Measurements from ENCODE around the gene ALDH18A1.
"Not testable (repeated sequence)": the region's sequence is repeated elsewhere in the genome, so short reads cannot be mapped to it uniquely, and the experiment has no call there.

ALDH18A1 gene

DNA sequence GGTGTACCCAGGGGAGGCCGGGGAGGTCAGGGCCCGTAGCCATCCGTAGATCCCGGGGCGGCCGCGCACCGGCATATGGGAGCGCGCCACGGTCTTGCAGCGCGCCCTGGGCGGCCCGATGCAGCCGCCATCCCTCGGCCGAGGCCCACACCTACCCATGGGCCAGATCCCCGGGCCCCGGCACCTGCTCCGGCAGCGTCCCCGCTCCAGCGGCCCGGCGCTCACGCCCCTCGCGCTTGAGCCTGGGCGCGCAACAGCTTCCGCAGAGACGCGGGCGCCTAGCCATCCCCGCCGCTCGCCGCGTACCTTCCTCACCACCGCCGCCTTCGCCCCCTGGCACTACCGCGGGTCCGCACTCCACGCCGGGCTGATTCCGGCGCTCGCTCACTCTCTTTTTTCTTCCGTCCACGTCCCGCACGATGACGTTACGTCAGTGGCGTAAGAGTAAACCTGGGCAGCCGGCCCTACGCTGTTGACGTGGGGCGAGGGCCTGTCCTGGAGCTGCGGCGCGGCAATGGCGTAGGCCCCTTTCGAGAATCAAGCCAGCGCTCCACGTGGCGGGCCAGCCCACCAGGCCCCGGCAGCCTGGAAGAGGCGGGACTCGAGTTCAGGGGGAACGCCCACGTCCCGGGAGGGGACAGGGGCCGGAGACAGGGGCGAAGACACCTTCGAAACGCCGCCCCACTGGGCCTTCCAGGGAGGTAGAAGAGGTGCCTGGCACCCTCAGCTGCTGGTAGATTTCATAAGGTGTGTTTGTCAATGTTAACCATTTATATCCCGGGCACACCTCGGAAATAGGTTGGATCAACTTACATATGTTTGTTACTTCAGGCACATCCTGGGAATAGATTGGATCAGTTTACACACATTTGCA lies at the start of gene ALDH18A1:
ALDH18A1 (minus strand) TSS at position 421 of the 874 bp plus-strand sequence. CDS start 3,334 bp downstream, outside the sequence.
- peak; percentile 80 for DNase-seq

DNA sequence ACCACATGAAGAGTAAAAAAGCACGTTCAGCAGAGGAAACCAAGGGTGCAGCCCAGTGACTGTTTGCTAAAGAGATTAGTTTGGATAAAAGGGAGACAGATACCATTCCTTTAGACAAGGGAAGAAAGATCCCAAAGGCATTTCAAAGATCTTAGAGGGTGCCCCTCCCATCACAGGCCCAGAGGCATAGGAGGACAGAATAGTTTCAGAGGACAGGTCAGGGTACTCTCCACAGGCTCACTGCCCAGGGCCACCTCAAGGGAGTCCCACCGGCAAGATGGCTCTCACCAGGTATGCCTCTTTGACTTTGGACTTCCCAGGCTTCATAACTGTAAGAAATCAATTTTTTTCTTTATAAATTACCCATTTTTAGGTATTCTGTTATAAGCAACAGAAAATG lies 41.9 kb upstream of the ALDH18A1 start:
- no peak for DNase-seq

DNA sequence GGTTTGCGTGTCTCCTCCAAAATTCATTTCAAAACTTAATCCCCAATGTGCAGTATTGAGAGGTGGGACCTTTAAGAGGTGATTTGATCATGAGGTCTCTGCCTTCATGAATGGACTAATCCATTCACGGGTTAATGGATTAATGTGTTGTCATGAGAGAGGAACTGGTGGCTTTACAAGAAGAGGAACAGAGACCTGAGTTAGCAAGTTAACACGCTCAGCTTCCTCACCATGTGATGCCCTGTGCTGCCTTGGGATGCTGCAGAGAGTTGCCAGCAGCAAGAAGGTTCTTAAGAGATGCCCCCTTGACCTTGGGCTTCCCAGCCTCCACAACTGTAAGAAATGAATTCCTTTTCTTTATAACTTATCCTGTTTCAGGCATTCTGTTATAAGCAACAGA lies 40.9 kb upstream of the ALDH18A1 start:
- DNase-seq, result no peak

DNA sequence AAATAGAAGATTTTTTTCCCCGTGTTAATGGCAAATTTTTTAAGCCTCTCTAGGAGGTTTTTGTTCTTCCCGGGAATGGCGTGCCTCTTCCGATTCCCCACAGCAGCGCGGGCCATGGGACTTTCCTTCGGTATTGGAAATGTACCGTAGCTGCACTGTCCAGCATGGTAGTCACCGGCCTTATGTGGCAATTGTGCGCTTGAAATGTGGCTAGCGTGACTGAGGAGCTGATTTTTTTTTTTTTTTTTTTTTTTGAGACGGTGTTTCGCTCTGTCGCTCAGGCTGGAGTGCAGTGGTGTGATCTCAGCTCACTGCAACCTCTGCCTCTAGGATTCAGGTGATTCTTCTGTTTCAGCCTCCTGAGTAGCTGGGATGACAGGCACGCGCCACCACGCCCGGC lies 38.2 kb upstream of the ALDH18A1 start:
- no peak for DNase-seq

DNA sequence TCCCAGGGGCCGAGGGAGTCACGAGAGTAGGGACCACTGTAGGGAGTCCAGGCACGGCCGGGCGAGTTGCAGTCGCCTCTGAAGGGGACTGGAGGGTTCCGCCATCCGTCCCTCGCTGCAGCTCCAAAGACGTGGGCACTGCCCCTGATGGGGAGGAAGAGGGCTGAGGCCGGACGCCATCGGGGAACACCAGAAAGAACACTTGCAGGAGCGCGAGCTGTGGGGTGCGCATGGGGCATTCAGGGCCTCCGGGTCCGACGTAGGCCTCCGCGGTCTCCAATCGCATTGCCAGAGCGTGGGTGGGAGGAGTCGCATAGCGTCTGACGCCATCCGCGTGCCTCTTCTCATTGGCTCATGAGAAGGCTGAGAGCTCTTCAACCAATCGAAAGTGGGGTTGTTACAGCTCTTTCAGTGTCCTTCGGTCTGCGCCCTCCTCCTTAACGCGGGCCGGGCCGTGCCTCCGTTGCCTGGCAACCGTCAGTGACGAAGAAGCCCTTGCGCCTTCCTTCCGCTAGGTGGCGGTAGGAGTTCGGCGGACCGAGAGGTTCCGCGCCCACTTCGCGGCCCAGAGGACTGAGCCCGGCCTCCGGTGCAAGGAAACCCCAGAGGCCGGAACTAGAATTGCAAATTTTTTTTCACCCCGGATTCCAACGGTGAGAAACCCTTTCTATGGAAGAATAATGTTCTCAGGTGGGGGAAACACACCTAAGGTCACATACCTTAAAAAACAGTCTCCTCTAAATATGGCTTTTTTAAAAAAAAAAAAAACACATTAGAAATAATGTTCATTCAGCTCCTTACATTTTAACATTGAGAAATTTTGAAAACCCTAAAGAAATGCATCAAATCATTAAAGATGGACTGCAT lies 37.4 kb upstream of the ALDH18A1 start, which contains the start of gene TCTN3:
TCTN3 (minus strand) TSS at position 260 of the 867 bp plus-strand sequence; CDS start at position 232, 28 bp downstream.
- DNase-seq, result peak; percentile 99

DNA sequence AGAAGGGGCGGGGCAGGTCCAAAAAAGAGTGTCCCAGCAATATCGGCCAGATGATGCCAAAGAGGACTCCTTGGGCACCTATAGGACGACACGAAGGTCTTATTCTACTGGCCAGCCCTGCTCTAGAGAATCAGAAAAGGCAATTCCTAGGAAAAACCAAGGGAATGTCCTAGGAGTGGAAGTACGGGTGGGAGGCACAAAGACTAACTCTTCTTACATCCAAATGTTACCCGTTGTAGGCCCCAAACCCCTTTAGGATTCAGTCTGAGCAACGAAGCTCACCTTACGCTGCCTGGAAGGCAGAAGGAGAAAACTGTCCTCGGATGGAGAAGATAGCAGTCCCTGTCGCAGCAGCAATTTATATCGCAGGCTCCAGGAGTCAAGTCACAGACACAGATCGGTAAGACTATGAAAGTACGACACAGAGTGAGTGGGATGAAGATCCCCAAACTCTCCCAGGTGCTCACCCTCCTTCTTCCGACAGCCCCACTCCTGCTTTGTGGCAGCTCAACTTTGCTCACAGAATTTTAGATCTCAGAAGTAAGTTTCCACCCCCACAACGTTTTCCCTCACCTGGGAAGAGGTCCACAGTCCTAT lies 36.7 kb upstream of the ALDH18A1 start:
- DNase-seq, result no peak

DNA sequence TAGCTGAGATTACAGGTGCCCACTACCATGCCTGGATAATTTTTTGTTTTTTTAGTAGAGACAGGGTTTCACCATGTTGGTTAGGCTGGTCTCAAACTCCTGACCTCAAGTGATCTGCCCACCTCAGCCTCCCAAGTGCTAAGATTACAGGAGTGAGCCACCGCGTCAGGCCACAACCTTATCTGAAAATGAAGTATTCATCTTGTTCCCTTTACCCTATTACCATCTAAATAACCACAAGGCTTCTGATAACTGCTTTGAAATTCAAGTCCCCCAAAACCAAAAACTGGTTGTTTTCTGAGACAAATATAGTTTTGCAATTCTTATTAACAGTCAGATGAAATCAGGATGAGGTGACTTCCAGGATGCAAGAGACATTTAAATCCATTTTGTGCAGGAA lies 34.8 kb upstream of the ALDH18A1 start:
- no peak for DNase-seq

DNA sequence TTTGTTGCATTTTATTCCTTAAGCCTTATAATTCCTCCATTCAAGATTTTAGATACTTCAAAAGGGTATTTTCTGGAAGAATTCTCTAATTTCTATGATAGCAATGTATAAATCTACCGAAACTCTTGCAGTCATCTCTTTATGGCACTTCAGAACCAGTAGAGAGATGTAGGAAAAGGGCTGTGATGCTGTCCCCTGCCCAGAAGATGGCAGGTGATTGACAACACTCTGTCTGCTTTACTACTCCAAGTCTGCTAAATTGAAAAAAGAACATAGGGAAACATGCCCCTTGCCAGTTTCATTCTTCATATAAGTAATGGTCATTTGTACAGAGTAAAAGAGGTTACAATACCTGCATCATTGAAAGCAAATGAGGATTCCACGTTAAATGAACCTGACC lies 32.1 kb upstream of the ALDH18A1 start:
- no peak for DNase-seq

DNA sequence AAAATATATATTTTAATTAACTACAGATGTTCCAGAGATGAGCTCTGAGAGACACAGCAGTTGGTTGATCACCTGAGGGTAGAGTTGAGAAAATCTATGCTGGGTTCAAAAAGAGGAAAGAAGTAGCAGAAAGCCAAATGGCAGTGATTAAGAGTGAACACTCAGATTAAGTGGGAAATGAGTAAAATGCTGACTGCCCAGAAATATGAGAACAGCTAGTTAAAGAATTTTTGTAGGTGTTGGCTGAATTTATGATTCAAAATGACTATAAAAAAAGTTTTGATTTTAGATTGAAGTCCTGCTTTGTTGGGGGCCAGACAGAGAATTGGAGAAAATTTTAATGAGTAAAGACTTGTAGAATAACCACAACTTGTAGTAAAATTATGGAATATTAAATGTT lies 27.5 kb upstream of the ALDH18A1 start:
- DNase-seq, result no peak

DNA sequence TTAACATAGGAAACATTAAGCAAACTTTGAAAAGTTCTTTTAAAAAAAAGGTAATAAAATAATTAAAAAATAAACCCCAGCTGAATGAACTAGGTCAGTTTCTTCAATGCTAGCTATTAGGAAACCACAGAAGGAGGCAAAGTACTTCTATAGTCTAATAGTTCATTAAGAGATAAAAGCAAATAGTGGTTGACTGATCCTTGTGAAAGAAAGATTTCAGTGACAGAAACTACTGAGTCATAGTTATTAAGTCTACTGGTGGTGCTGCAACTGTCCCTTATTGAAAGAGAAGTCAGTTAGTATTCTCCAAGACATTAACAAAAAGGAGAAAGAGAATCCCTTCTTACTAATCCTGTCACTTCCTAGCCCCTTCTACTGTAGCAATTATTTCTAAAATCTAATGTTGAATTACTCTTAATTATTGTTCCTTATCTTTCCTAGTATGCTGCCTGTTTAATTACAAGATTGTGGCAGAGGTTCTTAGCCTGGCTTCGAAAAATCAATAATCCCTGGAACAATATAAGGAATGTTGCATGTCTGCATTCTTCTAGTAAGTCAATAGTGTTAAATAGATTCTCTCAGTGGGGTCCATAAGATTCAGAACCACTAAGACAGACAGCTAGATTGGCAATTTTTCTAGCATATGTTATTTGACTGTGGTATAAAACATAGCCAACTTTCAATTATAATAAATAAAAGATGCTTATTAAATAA lies 19.0 kb upstream of the ALDH18A1 start:
- DNase-seq, result no peak

DNA sequence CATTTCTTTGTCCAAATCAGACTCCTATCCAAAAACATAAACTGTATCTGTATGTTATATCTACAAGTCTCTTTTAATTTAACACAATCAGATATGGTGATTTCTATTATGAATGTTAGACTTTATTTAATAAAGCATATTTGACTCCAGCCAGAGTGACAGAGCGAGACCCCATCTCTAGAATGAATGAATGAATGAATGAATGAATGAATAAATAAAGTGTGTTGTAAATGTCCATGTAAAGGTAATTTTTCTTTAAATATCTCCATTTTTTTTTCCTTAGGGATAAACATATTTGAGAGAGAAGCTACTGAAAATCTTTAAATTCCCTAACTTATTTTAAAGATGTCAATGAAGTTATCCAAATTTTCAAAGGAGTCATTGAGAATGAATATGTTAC lies 18.1 kb upstream of the ALDH18A1 start:
- no peak for DNase-seq

DNA sequence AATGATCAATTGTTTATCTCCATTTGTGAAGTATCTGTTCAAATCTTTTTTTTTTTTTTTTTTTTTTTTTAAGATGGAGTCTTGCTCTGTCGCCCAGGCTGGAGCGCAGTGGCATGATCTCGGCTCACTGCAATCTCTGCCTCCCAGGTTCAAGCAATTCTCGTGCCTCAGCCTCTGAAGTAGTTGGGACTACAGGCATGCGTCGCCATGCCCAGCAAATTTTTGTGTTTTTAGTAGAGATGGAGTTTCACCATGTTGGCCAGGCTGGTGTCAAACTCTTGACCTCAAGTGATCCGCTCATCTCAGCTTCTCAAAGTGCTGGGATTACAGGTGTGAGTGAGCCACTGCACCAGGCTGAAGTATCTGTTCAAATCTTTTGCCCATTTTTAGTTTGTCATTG lies 16.1 kb upstream of the ALDH18A1 start:
- DNase-seq, result not testable (repeated sequence)

DNA sequence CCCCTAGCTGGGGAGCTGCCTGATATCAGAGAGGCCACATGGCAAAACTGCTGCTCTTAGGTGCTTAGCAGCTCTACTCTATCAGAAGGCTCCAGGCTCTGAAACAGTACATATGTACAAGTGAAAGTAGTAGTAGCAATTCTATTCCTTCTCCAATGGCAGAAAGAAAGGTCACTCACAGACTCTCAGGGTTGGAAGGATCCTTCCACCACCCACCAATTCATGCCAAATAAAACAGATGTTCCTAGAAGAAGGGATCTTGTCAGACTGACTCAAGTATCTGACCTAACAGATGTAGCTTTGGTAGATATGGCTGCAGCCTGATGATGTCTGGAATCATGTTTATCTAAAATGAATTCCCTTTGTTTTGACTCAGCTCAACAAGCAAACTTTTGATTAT lies 8.0 kb upstream of the ALDH18A1 start:
- DNase-seq, result no peak

DNA sequence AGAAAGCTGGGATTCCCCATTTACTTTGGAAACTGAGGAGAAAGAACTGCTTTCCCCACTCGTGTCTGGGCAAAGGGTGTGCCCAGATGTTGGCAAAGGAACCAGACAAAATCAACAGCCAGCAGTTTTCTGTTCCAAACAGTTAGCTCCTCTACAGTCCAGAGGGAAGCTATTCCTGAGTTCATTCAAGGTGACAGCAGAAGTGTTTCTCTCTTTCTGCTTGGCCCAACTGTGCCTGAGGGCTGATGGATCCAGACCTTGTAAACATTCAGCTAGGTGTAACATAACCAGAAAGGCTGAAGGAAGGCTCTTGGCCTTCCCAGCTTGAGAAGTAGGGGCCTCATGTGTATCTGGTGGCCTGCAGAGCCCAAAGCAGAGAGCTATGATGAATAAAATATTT lies 7.0 kb upstream of the ALDH18A1 start:
- no peak for DNase-seq

DNA sequence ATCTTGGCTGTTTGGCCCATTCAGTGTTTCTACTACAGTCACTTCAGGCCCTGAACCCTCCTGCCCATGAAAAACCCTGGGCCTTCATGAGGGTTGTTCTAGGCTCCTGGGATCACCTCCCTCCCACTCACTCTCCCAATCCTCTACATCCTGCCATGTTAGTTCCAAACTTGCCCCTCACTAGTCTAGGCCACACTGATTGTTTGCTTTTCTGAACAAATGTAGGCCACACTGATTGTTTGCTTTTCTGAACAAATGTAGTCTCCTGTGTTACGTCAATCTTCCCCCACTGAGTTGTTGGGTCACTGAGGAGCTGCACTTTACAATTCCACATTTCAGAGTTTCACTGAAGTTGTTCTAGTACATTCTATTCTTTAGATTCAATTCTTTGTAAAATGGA lies 5.3 kb upstream of the ALDH18A1 start:
- DNase-seq, result no peak

DNA sequence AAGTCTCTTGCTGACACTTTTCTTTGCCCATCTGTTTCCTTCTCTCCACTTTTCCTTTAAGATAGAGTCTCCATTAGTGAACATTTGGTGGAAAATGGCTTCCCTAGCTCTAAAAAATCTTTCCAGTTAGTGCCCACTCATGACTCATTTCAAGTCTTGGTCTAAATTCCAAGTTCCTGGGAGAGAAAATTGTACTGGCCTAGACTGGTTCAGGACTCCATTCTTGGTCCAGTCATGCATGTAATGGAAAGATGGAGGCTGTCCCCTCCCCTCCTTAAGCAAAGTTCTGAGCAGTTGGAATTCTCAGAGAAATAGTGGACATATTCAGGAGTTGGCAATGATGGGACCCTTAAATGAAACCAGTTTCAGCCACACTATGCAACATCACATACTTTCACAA lies 3.8 kb upstream of the ALDH18A1 start:
- no peak for DNase-seq

DNA sequence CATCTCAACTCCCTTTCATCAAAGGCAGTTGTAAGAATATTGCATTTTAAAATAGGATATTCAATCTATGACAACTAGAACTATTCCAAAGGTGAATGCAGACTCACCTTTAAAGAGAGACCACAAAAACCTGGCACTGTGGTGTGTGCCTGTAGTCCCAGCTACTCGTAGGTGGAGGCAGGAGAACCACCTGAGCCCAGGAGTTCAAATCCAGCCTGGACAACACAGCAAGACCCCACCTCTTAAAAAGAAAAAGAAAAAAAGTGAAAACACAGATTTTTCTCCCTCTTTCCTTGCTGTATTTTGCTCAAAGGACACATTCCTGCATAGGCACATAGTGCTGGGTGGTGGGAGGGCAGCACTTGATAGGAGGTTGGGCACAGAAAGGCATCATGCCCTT lies 739 bp upstream of the ALDH18A1 start:
- DNase-seq, result no peak

DNA sequence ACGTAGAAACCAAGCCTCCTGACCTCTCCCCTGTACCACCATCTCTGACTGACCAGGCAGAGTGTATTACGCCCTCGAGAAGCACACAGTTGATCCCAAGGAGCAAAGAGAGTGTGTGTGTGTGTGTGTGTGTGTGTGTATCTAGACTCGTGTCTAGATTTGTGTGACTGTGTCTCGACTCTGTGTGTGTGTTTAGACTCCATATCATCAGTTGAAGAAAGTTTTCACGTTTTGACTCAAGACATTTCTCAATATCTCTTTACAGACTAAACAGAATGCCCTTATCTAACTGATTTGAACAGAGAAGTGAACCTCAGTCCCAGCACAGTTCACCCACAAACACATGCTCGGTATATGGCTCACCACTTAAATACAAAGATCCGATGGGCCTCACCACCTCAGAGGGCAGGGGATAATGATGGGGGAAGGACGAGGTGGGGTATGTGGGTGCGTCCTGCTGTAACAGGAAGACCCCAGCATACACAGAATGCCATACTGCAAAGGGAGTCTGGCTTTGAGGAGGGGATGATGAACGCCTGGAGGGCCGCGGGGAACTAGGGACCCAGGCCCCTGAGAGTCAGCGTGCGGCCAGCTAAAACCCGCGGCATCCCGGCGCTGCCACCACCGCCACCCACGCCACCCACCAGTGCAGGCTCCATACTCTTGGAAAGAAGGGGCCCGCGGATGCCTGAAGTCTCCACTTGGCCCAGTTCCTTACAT lies 780 bp downstream of the ALDH18A1 start:
- no peak for DNase-seq

DNA sequence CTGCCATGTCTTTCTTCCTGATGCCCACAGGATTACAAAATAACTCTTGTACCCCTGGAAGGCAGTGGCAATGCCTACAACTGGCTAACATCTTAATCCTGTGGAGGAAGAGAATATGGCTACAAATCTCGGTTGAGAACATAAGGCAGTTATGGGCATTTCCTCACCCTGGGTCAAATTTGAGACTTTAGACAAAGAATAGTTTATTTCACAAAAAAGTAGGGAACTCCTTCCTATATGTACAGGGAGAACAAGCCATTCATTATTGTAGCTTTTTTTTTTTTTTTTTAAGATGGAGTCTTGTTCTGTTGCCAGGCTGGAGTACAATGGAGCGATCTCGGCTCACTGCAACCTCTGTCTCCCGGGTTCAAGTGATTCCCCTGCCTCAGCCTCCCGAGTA lies 2.6 kb downstream of the ALDH18A1 start:
- no peak for DNase-seq

DNA sequence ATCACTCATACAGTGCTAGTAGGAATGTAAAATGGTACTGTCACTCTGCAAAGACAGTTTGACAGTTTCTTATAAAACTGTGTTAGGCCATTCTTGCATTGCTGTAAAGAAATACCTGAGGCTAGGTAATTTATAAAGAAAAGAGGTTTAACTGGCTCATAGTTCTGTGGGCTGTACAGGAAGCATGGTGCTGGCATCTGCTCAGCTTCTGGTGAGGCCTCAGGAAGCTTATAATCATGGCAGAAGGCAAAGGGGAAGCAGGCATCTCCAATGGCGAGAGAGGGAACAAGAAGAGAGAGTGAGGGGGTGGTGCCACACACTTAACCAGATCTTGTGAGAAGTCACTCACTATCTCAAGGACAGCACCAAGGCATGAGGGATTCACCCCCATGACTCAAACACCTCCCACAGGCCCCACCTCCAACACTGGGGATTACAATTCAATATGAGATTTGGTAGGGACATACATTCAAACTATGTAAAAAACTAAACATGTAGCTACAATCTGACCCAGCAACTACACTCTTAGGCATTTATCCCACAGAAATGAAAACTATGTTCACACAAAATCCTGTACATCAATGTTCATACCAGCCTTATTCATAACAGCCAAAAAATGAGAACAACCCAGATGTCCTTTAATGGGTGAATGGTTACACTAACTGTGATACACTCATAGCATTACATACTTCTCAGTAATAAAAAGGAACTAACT lies 5.0 kb downstream of the ALDH18A1 start:
- DNase-seq, result no peak

DNA sequence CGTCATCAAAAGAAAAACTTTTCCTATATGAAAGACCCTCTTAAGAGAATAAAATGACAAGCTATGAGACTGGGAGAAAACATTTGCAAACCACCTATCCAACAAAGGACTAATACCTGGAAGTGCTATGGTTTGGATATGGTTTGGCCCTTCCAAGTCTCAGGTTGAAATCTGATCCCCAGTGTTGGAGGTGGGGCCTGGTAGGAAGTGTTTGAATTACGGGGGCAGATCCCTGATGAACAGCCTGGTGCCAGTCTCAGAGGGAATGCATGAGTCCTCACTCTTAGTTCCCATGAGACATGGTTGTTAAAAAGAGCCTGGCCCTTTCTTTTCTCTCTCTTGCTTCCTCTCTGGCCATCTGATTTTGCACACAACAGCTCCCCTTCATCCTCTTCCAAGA lies 6.3 kb downstream of the ALDH18A1 start:
- no peak for DNase-seq
